Adrenal gland (tissue), 5 donors: Measurements from ENCODE around the gene TLE2.

Experiments
- CTCF ChIP-seq, 6 experiments: fragments of 450-650 bp in 4 of 6; fragments of 200-600 bp in 2 of 6; sonication (generic) in 1 of 6; IDR thresholded peaks; 1 replicate in 5 of 6; 2 replicates in 1 of 6; pipeline versions ENCODE4 v1.5.1 to v1.8.0; 2016 to 2021; ENCODE audit warnings: antibody characterized with exemption in 6 of 6, mild to moderate bottlenecking in 2 of 6, moderate library complexity in 1 of 6
- POLR2A ChIP-seq, 2 donors: fragments of 450-650 bp; IDR thresholded peaks; one replicate each; pipeline ENCODE4 v1.6.1; 2017; ENCODE audit warnings: antibody characterized with exemption in 2 of 2, mild to moderate bottlenecking in 2 of 2, moderate library complexity in 1 of 2
- donor health status: DM: no; HTN: no; CAD: no.

GRCh38 chr19:3028305-3029064, 595 bp downstream of the TLE2 start:
- TF ChIP-seq CTCF (IDR thresholded peaks at IDR 0.05) (no peak), POLR2A (IDR thresholded peaks at IDR 0.05) (no peak)
